Neural cell (in vitro differentiated cells): Measurements from ENCODE around the gene CABLES1. TPM values are rescaled to one million over a fixed set of nuclear protein-coding genes. Genes with fewer than 3 reads are reported as not detected.

Experiments
- H2AFZ ChIP-seq: fragments of 200-600, 300-800 bp; sonication (generic), shearing (Covaris generic); 2 replicates; pipeline ENCODE4 v1.6.0; 2014; ENCODE audit warnings: low read depth, mild to moderate bottlenecking, antibody characterized with exemption, low read length, moderate library complexity
- H3F3A ChIP-seq: fragments of 200-600 bp; shearing (Covaris generic); 2 replicates; pipeline ENCODE4 v1.6.1; 2016; ENCODE audit warnings: mild to moderate bottlenecking, moderate library complexity, mixed read lengths, antibody characterized with exemption, low read length; ENCODE audit not compliant: insufficient read depth, poor library complexity, severe bottlenecking
- H3K27ac ChIP-seq: fragments of 200-600, 300-800 bp; sonication (generic), shearing (Covaris generic); 2 replicates; pipeline ENCODE4 v1.5.1; 2014; ENCODE audit warnings: mild to moderate bottlenecking, low read length, moderate library complexity
- H3K27me3 ChIP-seq: fragments of 300-800, 200-600 bp; sonication (generic), shearing (Covaris generic); 2 replicates; pipeline ENCODE4 v1.6.0; 2014; ENCODE audit warnings: mild to moderate bottlenecking, low read depth, low read length, moderate library complexity; ENCODE audit not compliant: insufficient read depth
- H3K36me3 ChIP-seq: fragments of 300-800, 200-600 bp; sonication (generic), shearing (Covaris generic); 2 replicates; pipeline ENCODE4 v1.5.1; 2014; ENCODE audit warnings: mild to moderate bottlenecking, antibody characterized with exemption, low read length, moderate library complexity; ENCODE audit not compliant: insufficient read depth
- H3K4me2 ChIP-seq: fragments of 300-800, 200-600 bp; sonication (generic), shearing (Covaris generic); 2 replicates; pipeline ENCODE4 v1.6.0; 2014; ENCODE audit warnings: mild to moderate bottlenecking, low read length
- H3K4me3 ChIP-seq: fragments of 300-800, 200-600 bp; sonication (generic), shearing (Covaris generic); 2 replicates; pipeline ENCODE4 v1.5.1; 2014; ENCODE audit warnings: mild to moderate bottlenecking, low read length, moderate library complexity
- H3K79me2 ChIP-seq: fragments of 200-600 bp; shearing (Covaris generic); replicated peaks from 2 replicates; pipeline ENCODE4 v1.6.0; 2014; ENCODE audit warnings: mild to moderate bottlenecking, low read length, moderate library complexity; ENCODE audit not compliant: insufficient read depth
- H3K9ac ChIP-seq: fragments of 300-800, 200-600 bp; sonication (generic), shearing (Covaris generic); 2 replicates; pipeline ENCODE4 v1.6.1; 2016; ENCODE audit warnings: mild to moderate bottlenecking, low read length, mixed read lengths
- H3K9me2 ChIP-seq: fragments of 200-600 bp; shearing (Covaris generic); 2 replicates; pipeline ENCODE4 v1.6.1; 2016; ENCODE audit warnings: mild to moderate bottlenecking, low read length, mixed read lengths; ENCODE audit not compliant: insufficient read depth
- H3K9me3 ChIP-seq: fragments of 200-600, 300-800 bp; sonication (generic), shearing (Covaris generic); 2 replicates; pipeline ENCODE4 v1.6.1; 2016; ENCODE audit warnings: mild to moderate bottlenecking, mixed run types, low read length, moderate library complexity, mixed read lengths
- H4K20me1 ChIP-seq: fragments of 200-600 bp; shearing (Covaris generic); 2 replicates; pipeline ENCODE4 v1.6.1; 2016; ENCODE audit warnings: mild to moderate bottlenecking, mixed run types; ENCODE audit not compliant: insufficient read depth
- EP300 ChIP-seq: fragments of 450-650 bp; conservative IDR thresholded peaks from 2 replicates; pipeline ENCODE4 v1.6.1; 2014; ENCODE audit warnings: antibody characterized with exemption, mild to moderate bottlenecking, moderate library complexity; ENCODE audit not compliant: poor library complexity, severe bottlenecking
- EZH2 ChIP-seq: fragments of 200-600, 300-800 bp; shearing (Covaris generic), sonication (generic); IDR thresholded peaks from 2 replicates; pipeline ENCODE4 v1.6.1; 2014; ENCODE audit warnings: antibody characterized with exemption, low read length, borderline replicate concordance, mild to moderate bottlenecking; ENCODE audit not compliant: insufficient read depth, poor library complexity, severe bottlenecking
- MXI1 ChIP-seq: fragments of 450-650 bp; conservative IDR thresholded peaks from 2 replicates; pipeline ENCODE4 v1.6.1; 2014; ENCODE audit warnings: antibody characterized with exemption, mild to moderate bottlenecking; ENCODE audit not compliant: poor library complexity, severe bottlenecking
- POLR2AphosphoS5 ChIP-seq: IDR thresholded peaks from 2 replicates; pipeline ENCODE4 v1.6.1; 2012
- RAD21 ChIP-seq: fragments of 450-650 bp; conservative IDR thresholded peaks from 2 replicates; pipeline ENCODE4 v1.6.1; 2014; ENCODE audit warnings: antibody characterized with exemption, mild to moderate bottlenecking, moderate library complexity
- SMC3 ChIP-seq: fragments of 450-650 bp; conservative IDR thresholded peaks from 2 replicates; pipeline ENCODE4 v1.6.1; 2014; ENCODE audit warnings: antibody characterized with exemption, mild to moderate bottlenecking, moderate library complexity; ENCODE audit not compliant: poor library complexity
- TAF1 ChIP-seq: IDR thresholded peaks from 2 replicates; pipeline ENCODE4 v1.6.1; 2012; ENCODE audit warnings: low read depth
- polyA plus RNA-seq: library from polyadenylated mRNA; depleted of rRNA; stranded (reverse); fragments of >200 nt; gene quantifications from 2 replicates; pipeline ENCODE4 v1.2.3, GENCODE V29; 2014
- TF ChIP-seq, protein P1 (sequence below): IDR thresholded peaks from 2 replicates; pipeline ENCODE4 v1.6.1; 2012; ENCODE audit warnings: borderline replicate concordance
- TF ChIP-seq, protein P2 (sequence below): fragments of 450-650 bp; IDR thresholded peaks from 2 replicates; pipeline ENCODE4 v1.5.1; 2014; ENCODE audit warnings: antibody characterized with exemption, mild to moderate bottlenecking, moderate library complexity; ENCODE audit not compliant: poor library complexity, severe bottlenecking

Gene CABLES1
- polyA plus RNA-seq, 1 donor from 2014 or later = 1.4 TPM

DNA sequence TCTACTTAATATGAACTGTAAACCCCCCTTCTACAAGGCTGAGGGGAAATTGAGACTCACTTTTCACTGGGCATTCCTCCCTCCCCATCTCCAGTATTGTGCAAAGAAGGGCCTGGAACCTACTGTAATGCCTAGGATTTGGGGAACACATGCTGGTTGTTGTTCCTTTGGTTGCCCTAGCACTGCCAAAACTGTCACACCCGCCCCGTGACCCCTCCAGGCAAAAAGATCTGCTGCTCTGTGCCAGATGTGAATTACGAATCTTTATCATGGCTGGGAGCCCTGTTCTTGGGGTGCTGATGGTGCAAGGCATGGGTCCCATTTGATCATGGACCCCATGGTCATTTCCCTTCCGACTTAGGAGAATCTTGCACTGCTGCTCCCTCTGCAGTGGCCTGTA, 95.4 kb downstream of the CABLES1 start:
- H3F3A ChIP-seq = no peaks in the 10 kb centered on the region
- H3K36me3 ChIP-seq = no peaks in the 10 kb centered on the region
- H3K9ac ChIP-seq = no peak overlapping the region
- no peak overlapping the region for H3K27ac ChIP-seq
- TF ChIP-seq SMC3 (no peak), EP300 (no peak), RAD21 (no peak), MXI1 (no peak), EZH2 (no peak), POLR2AphosphoS5 (no peak), TAF1 (no peak)
- TF ChIP-seq, protein P1, sequence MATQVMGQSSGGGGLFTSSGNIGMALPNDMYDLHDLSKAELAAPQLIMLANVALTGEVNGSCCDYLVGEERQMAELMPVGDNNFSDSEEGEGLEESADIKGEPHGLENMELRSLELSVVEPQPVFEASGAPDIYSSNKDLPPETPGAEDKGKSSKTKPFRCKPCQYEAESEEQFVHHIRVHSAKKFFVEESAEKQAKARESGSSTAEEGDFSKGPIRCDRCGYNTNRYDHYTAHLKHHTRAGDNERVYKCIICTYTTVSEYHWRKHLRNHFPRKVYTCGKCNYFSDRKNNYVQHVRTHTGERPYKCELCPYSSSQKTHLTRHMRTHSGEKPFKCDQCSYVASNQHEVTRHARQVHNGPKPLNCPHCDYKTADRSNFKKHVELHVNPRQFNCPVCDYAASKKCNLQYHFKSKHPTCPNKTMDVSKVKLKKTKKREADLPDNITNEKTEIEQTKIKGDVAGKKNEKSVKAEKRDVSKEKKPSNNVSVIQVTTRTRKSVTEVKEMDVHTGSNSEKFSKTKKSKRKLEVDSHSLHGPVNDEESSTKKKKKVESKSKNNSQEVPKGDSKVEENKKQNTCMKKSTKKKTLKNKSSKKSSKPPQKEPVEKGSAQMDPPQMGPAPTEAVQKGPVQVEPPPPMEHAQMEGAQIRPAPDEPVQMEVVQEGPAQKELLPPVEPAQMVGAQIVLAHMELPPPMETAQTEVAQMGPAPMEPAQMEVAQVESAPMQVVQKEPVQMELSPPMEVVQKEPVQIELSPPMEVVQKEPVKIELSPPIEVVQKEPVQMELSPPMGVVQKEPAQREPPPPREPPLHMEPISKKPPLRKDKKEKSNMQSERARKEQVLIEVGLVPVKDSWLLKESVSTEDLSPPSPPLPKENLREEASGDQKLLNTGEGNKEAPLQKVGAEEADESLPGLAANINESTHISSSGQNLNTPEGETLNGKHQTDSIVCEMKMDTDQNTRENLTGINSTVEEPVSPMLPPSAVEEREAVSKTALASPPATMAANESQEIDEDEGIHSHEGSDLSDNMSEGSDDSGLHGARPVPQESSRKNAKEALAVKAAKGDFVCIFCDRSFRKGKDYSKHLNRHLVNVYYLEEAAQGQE = no peak
- TF ChIP-seq, protein P2, sequence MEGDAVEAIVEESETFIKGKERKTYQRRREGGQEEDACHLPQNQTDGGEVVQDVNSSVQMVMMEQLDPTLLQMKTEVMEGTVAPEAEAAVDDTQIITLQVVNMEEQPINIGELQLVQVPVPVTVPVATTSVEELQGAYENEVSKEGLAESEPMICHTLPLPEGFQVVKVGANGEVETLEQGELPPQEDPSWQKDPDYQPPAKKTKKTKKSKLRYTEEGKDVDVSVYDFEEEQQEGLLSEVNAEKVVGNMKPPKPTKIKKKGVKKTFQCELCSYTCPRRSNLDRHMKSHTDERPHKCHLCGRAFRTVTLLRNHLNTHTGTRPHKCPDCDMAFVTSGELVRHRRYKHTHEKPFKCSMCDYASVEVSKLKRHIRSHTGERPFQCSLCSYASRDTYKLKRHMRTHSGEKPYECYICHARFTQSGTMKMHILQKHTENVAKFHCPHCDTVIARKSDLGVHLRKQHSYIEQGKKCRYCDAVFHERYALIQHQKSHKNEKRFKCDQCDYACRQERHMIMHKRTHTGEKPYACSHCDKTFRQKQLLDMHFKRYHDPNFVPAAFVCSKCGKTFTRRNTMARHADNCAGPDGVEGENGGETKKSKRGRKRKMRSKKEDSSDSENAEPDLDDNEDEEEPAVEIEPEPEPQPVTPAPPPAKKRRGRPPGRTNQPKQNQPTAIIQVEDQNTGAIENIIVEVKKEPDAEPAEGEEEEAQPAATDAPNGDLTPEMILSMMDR = no peak
- no peaks in the 10 kb centered on the region for H4K20me1 ChIP-seq
- no peaks in the 10 kb centered on the region for H3K9me2 ChIP-seq
- no peaks in the 10 kb centered on the region for H3K9me3 ChIP-seq
- no peak overlapping the region for H3K4me2 ChIP-seq
- H2AFZ ChIP-seq = no peak overlapping the region
- H3K27me3 ChIP-seq = no peaks in the 10 kb centered on the region
- no peak overlapping the region for H3K4me3 ChIP-seq
- no peaks in the 10 kb centered on the region for H3K79me2 ChIP-seq

DNA sequence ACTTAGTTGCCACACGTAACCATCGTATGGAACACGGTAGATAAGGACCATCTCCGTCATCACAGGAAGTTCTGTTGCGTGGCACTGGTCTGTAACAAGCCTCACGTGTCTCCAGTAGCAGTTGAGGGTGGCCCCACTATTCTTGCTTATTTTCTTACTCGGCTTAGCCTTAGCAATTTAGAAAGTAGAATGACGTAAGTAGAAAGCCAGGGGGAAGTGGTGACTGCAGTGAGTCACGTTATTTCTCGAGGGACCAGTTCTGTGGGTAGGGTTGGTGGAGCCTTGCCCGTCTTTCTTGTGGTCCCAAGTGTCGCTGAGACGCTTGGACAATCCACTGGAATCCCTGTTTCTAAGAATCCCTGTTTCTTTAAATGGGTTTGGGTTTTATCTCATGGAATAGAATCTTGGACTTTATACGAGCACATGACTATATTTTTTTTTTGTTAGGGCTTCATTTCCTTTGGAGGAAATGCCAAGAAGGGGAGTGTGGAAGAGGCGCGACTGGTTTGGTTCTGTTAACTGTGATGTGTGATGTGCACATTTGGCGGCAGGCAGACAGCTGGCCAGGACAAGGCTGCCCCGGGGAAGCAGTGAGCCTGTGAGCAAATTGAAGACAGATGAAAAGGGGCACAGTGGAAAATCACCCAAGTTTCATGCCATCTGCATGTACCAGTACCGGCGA, 96.2 kb downstream of the CABLES1 start:
- Histone ChIP-seq H3K4me2 (no peak overlapping the region), H3K27me3 (no peaks in the 10 kb centered on the region), H4K20me1 (no peaks in the 10 kb centered on the region), H3K9me2 (no peaks in the 10 kb centered on the region), H3K79me2 (no peaks in the 10 kb centered on the region), H3F3A (no peaks in the 10 kb centered on the region), H3K27ac (no peak overlapping the region), H3K36me3 (no peaks in the 10 kb centered on the region), H3K9ac (no peak overlapping the region), H3K9me3 (no peaks in the 10 kb centered on the region), H3K4me3 (no peak overlapping the region), H2AFZ (no peak overlapping the region)
- no peak for TF ChIP-seq MXI1
- TF ChIP-seq RAD21 = no peak
- no peak for TF ChIP-seq TAF1
